HEK293 (cell line): ENCODE measurements around the gene BPIFB2.

Experiments used
- CTCF ChIA-PET: fragments of 350-600 bp; formaldehyde crosslinking; extraction: SDS; loops from one replicate; lab custom pipeline; 2021; ENCODE audit warnings: antibody characterized with exemption; lab: Yijun Ruan, JAX
- POLR2A ChIA-PET: fragments of 300-600 bp; formaldehyde crosslinking; extraction: SDS; loops from one replicate; lab custom pipeline; 2020; ENCODE audit warnings: antibody characterized with exemption, inconsistent platforms; lab: Yijun Ruan, JAX
- H3K27ac ChIP-seq: fragments of 200-500 bp; sonication (Bioruptor generic); 2 replicates; pipeline ENCODE4 v1.5.1; 2014; ENCODE audit warnings: low read depth, low read length, control low read depth, inconsistent platforms; ENCODE audit errors: extremely low read depth
- H3K36me3 ChIP-seq, 2 experiments: fragments of 200-500 bp in 1 of 2; sonication (Bioruptor generic) in 1 of 2; 1 replicate in 1 of 2; 2 replicates in 1 of 2; pipeline ENCODE4 v1.5.1; 2014 to 2017; ENCODE audit warnings: inconsistent platforms in 2 of 2, low read length in 2 of 2; ENCODE audit not compliant: control insufficient read depth in 2 of 2, insufficient read depth in 1 of 2
- H3K4me1 ChIP-seq: fragments of 200-500 bp; sonication (Bioruptor generic); 2 replicates; pipeline ENCODE4 v1.5.1; 2014; ENCODE audit warnings: mild to moderate bottlenecking, low read length, inconsistent platforms; ENCODE audit not compliant: control insufficient read depth, insufficient read depth
- H3K4me3 ChIP-seq: 2 replicates; pipeline ENCODE4 v1.5.1; 2011; ENCODE audit warnings: low read depth, mild to moderate bottlenecking, control low read depth, low read length, moderate library complexity
- H3K9me3 ChIP-seq: fragments of 200-500 bp; sonication (Bioruptor generic); 2 replicates; pipeline ENCODE4 v1.5.1; 2014; ENCODE audit warnings: low read depth, low read length, inconsistent platforms; ENCODE audit not compliant: control insufficient read depth, insufficient read depth
- GLI2 ChIP-seq: fragments of 450-650 bp; formaldehyde crosslinking; IDR thresholded peaks from 2 replicates; pipeline ENCODE4; 2017; ENCODE audit warnings: missing biosample characterization, missing genetic modification characterization, low read depth, borderline replicate concordance
- SP3 ChIP-seq: fragments of 450-650 bp; formaldehyde crosslinking; IDR thresholded peaks from 2 replicates; pipeline ENCODE4 v1.5.1; 2016; ENCODE audit warnings: missing biosample characterization, missing genetic modification characterization
- ZBTB8A ChIP-seq: fragments of 450-650 bp; formaldehyde crosslinking; IDR thresholded peaks from 2 replicates; pipeline ENCODE4 v1.5.1; 2016; ENCODE audit warnings: missing biosample characterization, missing genetic modification characterization
- ZNF223 ChIP-seq: fragments of 450-650 bp; formaldehyde crosslinking; IDR thresholded peaks from 2 replicates; pipeline ENCODE4 v1.5.1; 2016; ENCODE audit warnings: missing biosample characterization, missing genetic modification characterization
- ZNF610 ChIP-seq: fragments of 450-650 bp; formaldehyde crosslinking; IDR thresholded peaks from 2 replicates; pipeline ENCODE4 v1.5.1; 2016; ENCODE audit warnings: missing biosample characterization, missing genetic modification characterization, borderline replicate concordance
- ZNF623 ChIP-seq: fragments of 450-650 bp; formaldehyde crosslinking; IDR thresholded peaks from 2 replicates; pipeline ENCODE4 v1.5.1; 2016; ENCODE audit warnings: missing biosample characterization, missing genetic modification characterization
- ZNF777 ChIP-seq: fragments of 450-650 bp; formaldehyde crosslinking; IDR thresholded peaks from 2 replicates; pipeline ENCODE4 v1.5.1; 2017; ENCODE audit warnings: missing biosample characterization, missing genetic modification characterization, borderline replicate concordance
- ZNF830 ChIP-seq: fragments of 450-650 bp; IDR thresholded peaks from 2 replicates; pipeline ENCODE4 v1.5.0; 2018; ENCODE audit warnings: missing biosample characterization, missing genetic modification characterization, low read depth, mild to moderate bottlenecking, moderate library complexity
- TF ChIP-seq, protein P1 (sequence below): fragments of 450-650 bp; formaldehyde crosslinking; IDR thresholded peaks from 2 replicates; pipeline ENCODE4 v1.5.1; 2017; ENCODE audit warnings: missing biosample characterization, mild to moderate bottlenecking, missing genetic modification characterization, moderate library complexity
- TF ChIP-seq, protein P2 (sequence below): fragments of 450-650 bp; formaldehyde crosslinking; IDR thresholded peaks from 2 replicates; pipeline ENCODE4 v1.5.1; 2016; ENCODE audit warnings: missing biosample characterization, missing genetic modification characterization
- TF ChIP-seq, protein P3 (sequence below): fragments of 450-650 bp; formaldehyde crosslinking; IDR thresholded peaks from 2 replicates; pipeline ENCODE4 v1.5.1; 2016; ENCODE audit warnings: missing biosample characterization, missing genetic modification characterization
- TF ChIP-seq, protein P4 (sequence below): fragments of 450-650 bp; formaldehyde crosslinking; IDR thresholded peaks from 2 replicates; pipeline ENCODE4 v1.5.1; 2016; ENCODE audit warnings: missing biosample characterization, missing genetic modification characterization, borderline replicate concordance

The BPIFB2 gene

DNA sequence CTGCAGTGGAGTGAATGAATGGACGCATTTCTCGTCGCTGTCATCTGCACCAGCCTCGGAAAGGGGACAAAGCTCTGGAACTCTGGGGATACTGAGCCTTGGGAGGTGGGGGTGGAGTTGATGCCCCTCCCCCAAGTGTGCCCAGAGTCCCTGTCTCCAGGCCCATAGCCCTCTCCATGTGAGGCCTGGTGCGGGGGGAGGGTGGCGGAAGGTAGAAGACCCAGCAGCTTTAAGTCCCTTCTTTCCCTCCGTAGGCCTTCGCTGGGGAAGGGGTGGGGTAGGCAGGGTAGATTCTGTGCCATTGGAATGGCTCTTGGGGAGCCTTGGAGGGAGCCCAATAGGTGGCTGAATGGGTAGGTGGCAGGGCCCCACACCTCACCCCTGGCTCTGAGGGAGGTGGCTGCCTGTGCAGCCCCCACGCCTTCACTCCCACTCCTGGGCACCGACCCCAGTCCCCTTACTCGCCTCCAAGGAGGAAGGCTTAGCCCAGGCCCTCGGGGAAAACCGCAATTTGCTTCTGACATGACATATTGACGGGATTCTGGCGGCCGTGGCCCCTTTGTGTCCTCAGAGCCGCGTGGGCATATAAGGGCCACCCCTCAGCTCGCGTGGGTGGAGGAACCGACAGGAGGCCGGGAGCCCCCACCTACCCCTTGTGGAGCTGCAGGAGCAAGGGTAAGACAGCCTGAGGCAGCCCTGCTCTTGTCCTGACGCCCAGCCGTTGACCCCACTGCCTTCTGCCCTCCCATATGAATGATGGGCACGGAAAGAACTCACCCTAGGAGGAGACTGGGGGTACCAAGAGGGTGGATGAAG, 46.0 kb downstream of the BPIFB2 start, which contains the start of gene BPIFB3 (continued):
- TF ChIP-seq, protein P1, sequence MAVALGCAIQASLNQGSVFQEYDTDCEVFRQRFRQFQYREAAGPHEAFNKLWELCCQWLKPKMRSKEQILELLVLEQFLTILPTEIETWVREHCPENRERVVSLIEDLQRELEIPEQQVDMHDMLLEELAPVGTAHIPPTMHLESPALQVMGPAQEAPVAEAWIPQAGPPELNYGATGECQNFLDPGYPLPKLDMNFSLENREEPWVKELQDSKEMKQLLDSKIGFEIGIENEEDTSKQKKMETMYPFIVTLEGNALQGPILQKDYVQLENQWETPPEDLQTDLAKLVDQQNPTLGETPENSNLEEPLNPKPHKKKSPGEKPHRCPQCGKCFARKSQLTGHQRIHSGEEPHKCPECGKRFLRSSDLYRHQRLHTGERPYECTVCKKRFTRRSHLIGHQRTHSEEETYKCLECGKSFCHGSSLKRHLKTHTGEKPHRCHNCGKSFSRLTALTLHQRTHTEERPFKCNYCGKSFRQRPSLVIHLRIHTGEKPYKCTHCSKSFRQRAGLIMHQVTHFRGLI (tag by site-specific recombination), result no peak
- TF ChIP-seq, protein P2, sequence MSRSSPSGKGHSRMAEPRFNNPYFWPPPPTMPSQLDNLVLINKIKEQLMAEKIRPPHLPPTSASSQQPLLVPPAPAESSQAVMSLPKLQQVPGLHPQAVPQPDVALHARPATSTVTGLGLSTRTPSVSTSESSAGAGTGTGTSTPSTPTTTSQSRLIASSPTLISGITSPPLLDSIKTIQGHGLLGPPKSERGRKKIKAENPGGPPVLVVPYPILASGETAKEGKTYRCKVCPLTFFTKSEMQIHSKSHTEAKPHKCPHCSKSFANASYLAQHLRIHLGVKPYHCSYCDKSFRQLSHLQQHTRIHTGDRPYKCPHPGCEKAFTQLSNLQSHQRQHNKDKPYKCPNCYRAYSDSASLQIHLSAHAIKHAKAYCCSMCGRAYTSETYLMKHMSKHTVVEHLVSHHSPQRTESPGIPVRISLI (tag by site-specific recombination), result no peak

DNA sequence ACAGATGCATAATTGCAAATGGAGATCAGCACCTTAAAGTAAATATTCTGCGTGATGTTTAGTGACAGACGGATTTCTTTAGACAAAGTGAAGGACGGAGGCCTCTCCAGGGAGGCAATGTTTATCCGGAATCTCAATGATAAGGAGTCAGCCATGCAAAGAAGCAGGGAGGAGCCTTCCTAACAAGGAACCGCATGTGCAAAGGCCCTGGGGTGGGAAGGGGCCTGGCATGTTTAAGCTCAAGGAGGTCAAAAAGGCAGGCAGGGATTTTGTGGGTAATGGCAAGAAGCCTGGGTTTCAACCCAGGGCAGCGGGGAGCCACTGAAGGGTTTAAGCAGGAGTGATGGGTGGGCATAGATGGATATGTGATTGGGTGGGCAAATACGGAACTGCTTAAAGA, 46.9 kb downstream of the BPIFB2 start:
- ChIA-PET CTCF (no interaction called here), POLR2A (no interaction called here)
- TF ChIP-seq GLI2 (tag by site-specific recombination) (no peak), ZNF623 (tag by site-specific recombination) (peak; percentile 82), ZNF777 (tag by site-specific recombination) (no peak), ZBTB8A (tag by site-specific recombination) (no peak)
- TF ChIP-seq, protein P3, sequence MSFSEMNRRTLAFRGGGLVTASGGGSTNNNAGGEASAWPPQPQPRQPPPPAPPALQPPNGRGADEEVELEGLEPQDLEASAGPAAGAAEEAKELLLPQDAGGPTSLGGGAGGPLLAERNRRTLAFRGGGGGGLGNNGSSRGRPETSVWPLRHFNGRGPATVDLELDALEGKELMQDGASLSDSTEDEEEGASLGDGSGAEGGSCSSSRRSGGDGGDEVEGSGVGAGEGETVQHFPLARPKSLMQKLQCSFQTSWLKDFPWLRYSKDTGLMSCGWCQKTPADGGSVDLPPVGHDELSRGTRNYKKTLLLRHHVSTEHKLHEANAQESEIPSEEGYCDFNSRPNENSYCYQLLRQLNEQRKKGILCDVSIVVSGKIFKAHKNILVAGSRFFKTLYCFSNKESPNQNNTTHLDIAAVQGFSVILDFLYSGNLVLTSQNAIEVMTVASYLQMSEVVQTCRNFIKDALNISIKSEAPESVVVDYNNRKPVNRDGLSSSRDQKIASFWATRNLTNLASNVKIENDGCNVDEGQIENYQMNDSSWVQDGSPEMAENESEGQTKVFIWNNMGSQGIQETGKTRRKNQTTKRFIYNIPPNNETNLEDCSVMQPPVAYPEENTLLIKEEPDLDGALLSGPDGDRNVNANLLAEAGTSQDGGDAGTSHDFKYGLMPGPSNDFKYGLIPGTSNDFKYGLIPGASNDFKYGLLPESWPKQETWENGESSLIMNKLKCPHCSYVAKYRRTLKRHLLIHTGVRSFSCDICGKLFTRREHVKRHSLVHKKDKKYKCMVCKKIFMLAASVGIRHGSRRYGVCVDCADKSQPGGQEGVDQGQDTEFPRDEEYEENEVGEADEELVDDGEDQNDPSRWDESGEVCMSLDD (tag by site-specific recombination), result no peak
- TF ChIP-seq, protein P4, sequence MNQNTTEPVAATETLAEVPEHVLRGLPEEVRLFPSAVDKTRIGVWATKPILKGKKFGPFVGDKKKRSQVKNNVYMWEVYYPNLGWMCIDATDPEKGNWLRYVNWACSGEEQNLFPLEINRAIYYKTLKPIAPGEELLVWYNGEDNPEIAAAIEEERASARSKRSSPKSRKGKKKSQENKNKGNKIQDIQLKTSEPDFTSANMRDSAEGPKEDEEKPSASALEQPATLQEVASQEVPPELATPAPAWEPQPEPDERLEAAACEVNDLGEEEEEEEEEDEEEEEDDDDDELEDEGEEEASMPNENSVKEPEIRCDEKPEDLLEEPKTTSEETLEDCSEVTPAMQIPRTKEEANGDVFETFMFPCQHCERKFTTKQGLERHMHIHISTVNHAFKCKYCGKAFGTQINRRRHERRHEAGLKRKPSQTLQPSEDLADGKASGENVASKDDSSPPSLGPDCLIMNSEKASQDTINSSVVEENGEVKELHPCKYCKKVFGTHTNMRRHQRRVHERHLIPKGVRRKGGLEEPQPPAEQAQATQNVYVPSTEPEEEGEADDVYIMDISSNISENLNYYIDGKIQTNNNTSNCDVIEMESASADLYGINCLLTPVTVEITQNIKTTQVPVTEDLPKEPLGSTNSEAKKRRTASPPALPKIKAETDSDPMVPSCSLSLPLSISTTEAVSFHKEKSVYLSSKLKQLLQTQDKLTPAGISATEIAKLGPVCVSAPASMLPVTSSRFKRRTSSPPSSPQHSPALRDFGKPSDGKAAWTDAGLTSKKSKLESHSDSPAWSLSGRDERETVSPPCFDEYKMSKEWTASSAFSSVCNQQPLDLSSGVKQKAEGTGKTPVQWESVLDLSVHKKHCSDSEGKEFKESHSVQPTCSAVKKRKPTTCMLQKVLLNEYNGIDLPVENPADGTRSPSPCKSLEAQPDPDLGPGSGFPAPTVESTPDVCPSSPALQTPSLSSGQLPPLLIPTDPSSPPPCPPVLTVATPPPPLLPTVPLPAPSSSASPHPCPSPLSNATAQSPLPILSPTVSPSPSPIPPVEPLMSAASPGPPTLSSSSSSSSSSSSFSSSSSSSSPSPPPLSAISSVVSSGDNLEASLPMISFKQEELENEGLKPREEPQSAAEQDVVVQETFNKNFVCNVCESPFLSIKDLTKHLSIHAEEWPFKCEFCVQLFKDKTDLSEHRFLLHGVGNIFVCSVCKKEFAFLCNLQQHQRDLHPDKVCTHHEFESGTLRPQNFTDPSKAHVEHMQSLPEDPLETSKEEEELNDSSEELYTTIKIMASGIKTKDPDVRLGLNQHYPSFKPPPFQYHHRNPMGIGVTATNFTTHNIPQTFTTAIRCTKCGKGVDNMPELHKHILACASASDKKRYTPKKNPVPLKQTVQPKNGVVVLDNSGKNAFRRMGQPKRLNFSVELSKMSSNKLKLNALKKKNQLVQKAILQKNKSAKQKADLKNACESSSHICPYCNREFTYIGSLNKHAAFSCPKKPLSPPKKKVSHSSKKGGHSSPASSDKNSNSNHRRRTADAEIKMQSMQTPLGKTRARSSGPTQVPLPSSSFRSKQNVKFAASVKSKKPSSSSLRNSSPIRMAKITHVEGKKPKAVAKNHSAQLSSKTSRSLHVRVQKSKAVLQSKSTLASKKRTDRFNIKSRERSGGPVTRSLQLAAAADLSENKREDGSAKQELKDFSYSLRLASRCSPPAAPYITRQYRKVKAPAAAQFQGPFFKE (tag by site-specific recombination), result no peak
- Histone ChIP-seq H3K4me3 (no peak overlapping the region), H3K27ac (no peak overlapping the region), H3K9me3 (no peaks in the 10 kb centered on the region), H3K4me1 (no peaks in the 10 kb centered on the region), H3K36me3 (no peaks in the 10 kb centered on the region)

DNA sequence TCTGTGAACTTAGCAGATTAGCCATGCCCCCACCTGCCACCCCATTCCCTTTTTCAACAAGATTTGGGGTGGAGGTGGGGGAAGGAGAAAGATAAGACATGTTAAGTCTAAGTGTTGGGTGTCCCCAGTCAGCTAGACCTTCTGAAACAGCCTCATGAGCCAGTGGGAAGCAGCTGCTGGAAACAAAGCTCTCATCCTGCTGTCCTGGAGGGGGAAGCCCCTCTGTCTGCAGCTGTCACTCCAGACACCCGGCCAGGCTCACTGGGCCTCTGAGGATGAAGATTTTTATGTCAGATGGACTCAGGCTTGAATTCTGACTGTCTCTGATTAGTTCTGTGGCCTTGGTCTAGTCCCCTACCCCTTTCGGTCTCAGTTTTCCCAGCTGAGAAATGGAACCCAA, 47.3 kb downstream of the BPIFB2 start:
- ChIA-PET CTCF (no interaction called here), POLR2A (no interaction called here)
- no peak overlapping the region for H3K27ac ChIP-seq
- TF ChIP-seq ZNF830 (tag by site-specific recombination), result no peak
- no peak for TF ChIP-seq ZNF610 (tag by site-specific recombination)
- no peak for TF ChIP-seq SP3
- no peak for TF ChIP-seq ZNF223 (tag by site-specific recombination)
- no peaks in the 10 kb centered on the region for H3K9me3 ChIP-seq
- no peaks in the 10 kb centered on the region for H3K4me1 ChIP-seq
- no peaks in the 10 kb centered on the region for H3K36me3 ChIP-seq
- no peak overlapping the region for H3K4me3 ChIP-seq
